GM13976 (cell line): Measurements from ENCODE around the gene NTHL1.
A peak's percentile ranks its signal among the peaks of the same experiment; 100 is the strongest.

Experiments
- DNase-seq: peaks from one replicate; pipeline ENCODE4 v3.0.0; 2012; ENCODE audit warnings: low spot score
- in situ Hi-C: fragments of 300-500 bp; cut with MboI; formaldehyde crosslinking; loops from one replicate; pipeline ENCODE4 v1.12.0; 2022; ENCODE audit warnings: low sequenced_read_pairs, mixed read lengths, inconsistent platforms; ENCODE audit not compliant: unreplicated experiment
- TF ChIP-seq, protein P1 (sequence below): IDR thresholded peaks from 2 replicates; pipeline ENCODE4 v1.5.1; 2012; ENCODE audit warnings: borderline replicate concordance, mild to moderate bottlenecking; ENCODE audit not compliant: insufficient read depth; ENCODE audit errors: extremely low read depth, missing control alignments, control extremely low read depth

NTHL1 gene

DNA sequence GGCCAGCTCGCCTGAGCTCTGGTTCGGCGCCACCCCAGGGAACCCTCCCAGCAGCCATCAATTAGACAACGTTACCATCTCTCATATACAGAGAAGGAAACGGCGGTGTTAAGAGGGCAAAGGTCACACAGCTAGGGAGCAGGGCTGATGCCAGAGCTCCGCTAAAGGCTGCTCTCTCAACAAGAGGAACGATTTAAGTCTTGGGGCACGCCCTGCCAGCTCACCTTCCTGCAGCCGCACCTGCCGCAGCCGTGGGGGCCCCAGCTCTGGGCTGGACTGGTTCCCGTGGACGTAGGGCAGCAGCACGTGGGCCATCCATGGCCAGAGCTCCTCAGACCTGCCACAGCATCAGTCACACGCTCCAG is 44.6 kb upstream of the NTHL1 start:
- in situ Hi-C loops, result no loop called here
- TF ChIP-seq, protein P1, sequence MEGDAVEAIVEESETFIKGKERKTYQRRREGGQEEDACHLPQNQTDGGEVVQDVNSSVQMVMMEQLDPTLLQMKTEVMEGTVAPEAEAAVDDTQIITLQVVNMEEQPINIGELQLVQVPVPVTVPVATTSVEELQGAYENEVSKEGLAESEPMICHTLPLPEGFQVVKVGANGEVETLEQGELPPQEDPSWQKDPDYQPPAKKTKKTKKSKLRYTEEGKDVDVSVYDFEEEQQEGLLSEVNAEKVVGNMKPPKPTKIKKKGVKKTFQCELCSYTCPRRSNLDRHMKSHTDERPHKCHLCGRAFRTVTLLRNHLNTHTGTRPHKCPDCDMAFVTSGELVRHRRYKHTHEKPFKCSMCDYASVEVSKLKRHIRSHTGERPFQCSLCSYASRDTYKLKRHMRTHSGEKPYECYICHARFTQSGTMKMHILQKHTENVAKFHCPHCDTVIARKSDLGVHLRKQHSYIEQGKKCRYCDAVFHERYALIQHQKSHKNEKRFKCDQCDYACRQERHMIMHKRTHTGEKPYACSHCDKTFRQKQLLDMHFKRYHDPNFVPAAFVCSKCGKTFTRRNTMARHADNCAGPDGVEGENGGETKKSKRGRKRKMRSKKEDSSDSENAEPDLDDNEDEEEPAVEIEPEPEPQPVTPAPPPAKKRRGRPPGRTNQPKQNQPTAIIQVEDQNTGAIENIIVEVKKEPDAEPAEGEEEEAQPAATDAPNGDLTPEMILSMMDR, result no peak
- no peak for DNase-seq

GRCh38 chr16:2091547-2092255 is 44.1 kb upstream of the NTHL1 start:
- no peak for DNase-seq
- TF ChIP-seq, protein P1, result no peak
- in situ Hi-C loops, result no loop called here

GRCh38 chr16:2090777-2091546 is 43.3 kb upstream of the NTHL1 start:
- DNase-seq, result peak; percentile 74
- in situ Hi-C loops, result no loop called here

GRCh38 chr16:2090481-2090776 is 42.8 kb upstream of the NTHL1 start:
- in situ Hi-C loops, result no loop called here
- DNase-seq, result no peak
- TF ChIP-seq, protein P1, result no peak

More at GRCh38 chr16:2090777-2091546, 43.3 kb upstream of the NTHL1 start:
- TF ChIP-seq, protein P1, result no peak

- in situ Hi-C loops, result no loop called here
- DNase-seq, result no peak
- TF ChIP-seq, protein P1, result no peak
These were observed 42.3 kb upstream of the NTHL1 start for GRCh38 chr16:2089706-2090480.

DNA sequence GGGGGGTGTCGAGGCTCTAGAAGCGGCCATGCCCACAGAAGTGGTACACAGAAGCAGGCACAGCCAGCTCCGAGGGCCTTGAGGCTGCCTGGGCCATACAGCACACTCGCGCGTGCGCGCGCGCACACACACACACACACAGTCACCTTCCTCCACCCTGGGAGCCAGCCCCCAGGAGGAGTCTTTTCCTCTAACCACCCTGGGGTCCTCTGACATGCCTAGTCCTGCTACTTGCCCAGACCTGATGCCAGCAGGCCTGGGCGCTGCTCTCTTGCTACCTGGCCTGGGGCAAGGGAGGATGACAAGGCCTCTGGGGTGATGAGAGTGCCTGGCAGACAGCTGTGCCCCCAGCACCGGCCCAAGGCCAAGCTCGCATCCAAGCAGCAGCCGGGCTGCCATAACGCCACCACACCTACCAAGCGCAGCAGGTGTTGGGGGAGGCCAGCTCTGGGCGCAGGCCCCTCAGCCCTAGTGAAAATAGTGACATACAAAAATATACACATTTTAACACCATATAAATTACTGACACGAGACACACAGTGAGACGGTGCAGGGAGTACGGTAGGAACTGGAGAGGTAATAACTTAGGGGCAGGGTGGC is 41.2 kb upstream of the NTHL1 start:
- in situ Hi-C loops, result no loop called here
- DNase-seq, result no peak
- TF ChIP-seq, protein P1, result no peak
